Breast epithelium (tissue), 3 donors: ENCODE data around the gene ARTN.

Experiments used
- CTCF ChIP-seq, 3 donors: fragments of 450-650 bp; IDR thresholded peaks; one replicate each; pipeline ENCODE4 v1.5.1; 2016 to 2017; ENCODE audit warnings: antibody characterized with exemption in 3 of 3, mild to moderate bottlenecking in 3 of 3, moderate library complexity in 3 of 3
- POLR2A ChIP-seq: fragments of 450-650 bp; IDR thresholded peaks from one replicate; pipeline ENCODE4 v1.6.1; 2016; ENCODE audit warnings: antibody characterized with exemption, mild to moderate bottlenecking, moderate library complexity
- POLR2AphosphoS5 ChIP-seq, 3 donors: sonication (generic); formaldehyde crosslinking; IDR thresholded peaks; one replicate each; pipeline ENCODE4 v1.6.1; 2017; ENCODE audit warnings: antibody characterized with exemption in 3 of 3

DNA sequence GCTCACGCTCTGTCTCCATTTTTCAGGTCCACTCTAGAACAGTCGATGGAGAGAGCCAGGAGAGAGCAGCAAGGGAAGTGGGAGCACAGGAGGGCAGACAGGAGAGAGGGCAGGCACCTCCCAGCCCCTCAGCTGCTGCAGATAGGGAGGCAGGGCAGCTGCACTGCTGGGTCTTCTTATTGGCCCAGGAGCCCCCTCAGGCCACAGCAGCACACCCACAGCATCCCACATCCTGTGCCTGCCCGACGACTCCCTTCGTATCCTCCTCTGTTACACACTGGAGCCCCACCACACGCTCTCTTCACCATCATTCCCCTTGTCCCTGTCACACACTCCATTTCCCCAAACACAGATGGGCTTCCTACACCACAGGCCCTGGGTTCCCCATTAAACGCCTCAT, 13.7 kb upstream of the ARTN start:
- TF ChIP-seq CTCF (IDR thresholded peaks at IDR 0.05) = no peak
- TF ChIP-seq POLR2A = no peak
- TF ChIP-seq POLR2AphosphoS5 (IDR thresholded peaks at IDR 0.05) = no peak
